HL-60 (cell line): ENCODE measurements around the gene ZNF274.

Source experiments
- CTCF ChIP-seq: IDR thresholded peaks from one replicate; pipeline ENCODE4 v1.5.1; 2011; ENCODE audit warnings: low read length, control low read depth, inconsistent platforms; ENCODE audit not compliant: insufficient read depth
- GABPA ChIP-seq: IDR thresholded peaks from 2 replicates; pipeline ENCODE4 v1.6.1; 2012; ENCODE audit warnings: low read depth
- POLR2AphosphoS5 ChIP-seq: IDR thresholded peaks from 2 replicates; pipeline ENCODE4 v1.6.1; 2012; ENCODE audit warnings: low read depth
- REST ChIP-seq: IDR thresholded peaks from 2 replicates; pipeline ENCODE4 v1.6.1; 2012; ENCODE audit warnings: low read depth; ENCODE audit not compliant: insufficient replicate concordance
- SPI1 ChIP-seq: IDR thresholded peaks from 2 replicates; pipeline ENCODE4 v1.6.1; 2012; ENCODE audit warnings: low read depth, mild to moderate bottlenecking, borderline replicate concordance

GRCh38 chr19:58166268-58166667 lies 16.6 kb upstream of the ZNF274 start:
- TF ChIP-seq SPI1: no peak
- no peak for TF ChIP-seq REST
- TF ChIP-seq CTCF: no peak
- no peak for TF ChIP-seq POLR2AphosphoS5
- no peak for TF ChIP-seq GABPA
